Body of pancreas (tissue), 4 donors: Measurements from ENCODE around the gene DUSP3. TPM values are rescaled to one million over a fixed set of nuclear protein-coding genes. Genes with fewer than 3 reads are reported as not detected.
A peak's percentile ranks its signal among the peaks of the same experiment; 100 is the strongest.

Experiments used
- ATAC-seq: fragments of 150-250 bp; one replicate; pipeline ENCODE4 v1.9.1; 2016
- DNase-seq, 4 donors: peaks; one replicate each; pipeline ENCODE4 v3.0.0-alpha.2; 2019
- H3K27ac ChIP-seq, 4 donors: fragments of 200-600 bp; sonication (generic); 1 replicate in 3 of 4; 2 replicates in 1 of 4; pipeline versions ENCODE4 v1.5.1 to v1.6.1; 2016 to 2019; ENCODE audit warnings: mild to moderate bottlenecking in 1 of 4, mixed read lengths in 1 of 4, moderate library complexity in 1 of 4
- H3K27me3 ChIP-seq, 2 donors: fragments of 200-600 bp; sonication (generic); one replicate each; pipeline ENCODE4 v1.6.0; 2016; ENCODE audit warnings: mild to moderate bottlenecking in 1 of 2
- H3K36me3 ChIP-seq, 2 donors: fragments of 200-600 bp; sonication (generic); replicated peaks in 1 of 2; 2 replicates each; pipeline ENCODE4 v1.5.1; 2016; ENCODE audit warnings: low read depth in 2 of 2; ENCODE audit not compliant: insufficient read depth in 1 of 2
- H3K4me1 ChIP-seq: fragments of 200-600 bp; sonication (generic); one replicate; pipeline ENCODE4 v1.6.0; 2016
- H3K4me3 ChIP-seq, 2 donors: fragments of 200-600 bp; sonication (generic); 1 replicate in 1 of 2; 2 replicates in 1 of 2; pipeline ENCODE4 v1.5.1; 2016 to 2019
- H3K9me3 ChIP-seq, 3 donors: fragments of 200-600 bp; sonication (generic); 1 replicate in 2 of 3; 2 replicates in 1 of 3; pipeline ENCODE4 v1.5.1; 2016
- CTCF ChIP-seq, 7 experiments: fragments of 450-650 bp in 4 of 7; fragments of 200-600 bp in 3 of 7; sonication (generic) in 3 of 7; IDR thresholded peaks; one replicate each; pipeline ENCODE4 v1.5.1; 2016 to 2019; ENCODE audit warnings: antibody characterized with exemption in 7 of 7
- POLR2A ChIP-seq, 3 donors: fragments of 450-650 bp; IDR thresholded peaks; one replicate each; pipeline ENCODE4 v1.6.1; 2016; ENCODE audit warnings: antibody characterized with exemption in 3 of 3, mild to moderate bottlenecking in 2 of 3
- WGBS, 2 donors: methylation state at CpG; one replicate each; pipeline ENCODE4 v1.1.5; 2017; 5-methylcytosine and 5-hydroxymethylcytosine counted together
- intact Hi-C: fragments of 100-400 bp; cut with DNase I; formaldehyde crosslinking; loops from one replicate; pipeline ENCODE4 v1.15.1; 2023
- total RNA-seq, 2 donors: library from RNA; depleted of rRNA; stranded (reverse); fragments of >200 nt; gene quantifications; one replicate each; pipeline ENCODE4 v1.1.0, GENCODE V29; 2016

DUSP3 gene
- total RNA-seq, 2 donors from 2014 or later, result 32.2 to 54.1 TPM

DNA sequence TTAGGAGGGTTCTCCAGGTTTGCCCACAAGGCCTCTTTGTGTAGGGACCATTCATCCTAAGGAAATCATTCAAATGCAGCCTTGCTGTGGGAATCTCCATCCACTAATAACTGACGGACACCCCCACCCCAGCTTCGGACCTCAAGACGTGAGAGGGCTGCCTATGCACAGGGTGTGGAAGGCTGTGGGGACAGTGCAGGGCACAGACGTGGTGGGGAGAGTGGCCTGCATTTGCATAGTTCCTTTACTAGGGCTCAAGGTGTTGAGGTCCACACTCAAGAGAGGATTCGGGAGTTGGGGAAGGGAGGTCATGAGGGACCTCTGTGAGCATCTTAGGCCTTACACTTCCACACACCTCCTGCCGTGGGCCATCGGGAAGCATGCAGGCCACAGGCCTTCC lies 9.8 kb downstream of the DUSP3 start:
- Histone ChIP-seq H3K9me3 (no peaks in the 10 kb centered on the region), H3K4me1 (peaks cover 19% of the 10 kb centered on the region), H3K36me3 (peaks cover 0 to 18% of the 10 kb centered on the region in 2 donors), H3K27me3 (no peaks in the 10 kb centered on the region), H3K27ac (peak overlapping the region in 1 of 4 donors; percentile 17), H3K4me3 (no peak overlapping the region)
- intact Hi-C loops, result no loop called here
- TF ChIP-seq CTCF (IDR thresholded peaks at IDR 0.05), result no peak
- no peak for TF ChIP-seq POLR2A (IDR thresholded peaks at IDR 0.05)
- ATAC-seq (no peak), DNase-seq (no peak)
- 91 to 92% methylated on average over 7 of the region's 7 CpGs for WGBS, 2 donors

DNA sequence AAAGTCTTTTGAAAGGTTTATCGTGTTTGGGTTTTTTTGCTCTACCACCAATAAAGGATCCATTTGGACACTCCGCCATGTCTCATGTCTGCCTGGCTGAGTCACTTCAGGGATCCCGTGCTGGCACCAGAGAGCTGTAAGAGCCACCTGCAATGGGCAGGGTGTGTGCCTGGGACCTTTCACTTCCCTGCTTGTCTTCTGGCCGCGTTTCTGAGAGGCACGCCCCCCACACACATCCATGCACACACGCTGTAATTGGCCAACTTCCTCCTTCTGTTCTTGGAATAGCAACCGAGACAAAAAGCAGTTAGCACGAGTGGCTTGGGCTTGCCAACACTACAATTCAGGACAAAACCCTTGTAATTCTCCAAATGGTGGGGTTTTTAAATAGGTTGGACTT lies 10.4 kb downstream of the DUSP3 start:
- TF ChIP-seq CTCF (IDR thresholded peaks at IDR 0.05) (no peak), POLR2A (IDR thresholded peaks at IDR 0.05) (no peak)
- intact Hi-C loops, result no loop called here
- H3K4me3 ChIP-seq, result no peak overlapping the region
- H3K36me3 ChIP-seq, result peaks cover 0 to 16% of the 10 kb centered on the region in 2 donors
- WGBS, 2 donors, result 60 to 75% methylated on average over 9 of the region's 9 CpGs
- ATAC-seq, result no peak
- no peaks in the 10 kb centered on the region for H3K9me3 ChIP-seq
- peaks cover 15% of the 10 kb centered on the region for H3K4me1 ChIP-seq
- H3K27ac ChIP-seq, result no peak overlapping the region
- DNase-seq, result peak in 1 of 4 donors; percentile 72
- no peaks in the 10 kb centered on the region for H3K27me3 ChIP-seq

DNA sequence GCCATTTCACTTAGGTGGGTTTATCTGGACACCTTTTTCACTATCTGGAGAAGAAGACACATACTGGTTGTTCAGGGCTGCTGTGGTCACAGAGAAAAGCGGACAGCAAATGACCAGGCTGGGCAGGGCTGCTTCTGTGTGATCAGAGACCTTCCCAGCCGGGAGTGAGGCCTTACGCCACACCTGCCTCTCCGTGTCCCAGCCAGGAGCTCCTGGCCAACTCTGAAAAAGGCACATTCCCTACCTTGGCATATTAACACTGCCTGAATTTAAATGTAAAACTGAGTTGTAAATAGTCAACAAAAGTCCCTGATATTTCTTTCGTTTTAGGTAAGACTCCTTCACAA lies 11.1 kb downstream of the DUSP3 start:
- Histone ChIP-seq H3K4me3 (no peak overlapping the region), H3K4me1 (peaks cover 8% of the 10 kb centered on the region), H3K27me3 (no peaks in the 10 kb centered on the region), H3K9me3 (no peaks in the 10 kb centered on the region), H3K27ac (no peak overlapping the region), H3K36me3 (peaks cover 0 to 12% of the 10 kb centered on the region in 2 donors)
- 59 to 60% methylated on average over 5 of the region's 5 CpGs for WGBS, 2 donors
- intact Hi-C loops, result no loop called here
- no peak for ATAC-seq
- TF ChIP-seq CTCF (IDR thresholded peaks at IDR 0.05) (no peak), POLR2A (IDR thresholded peaks at IDR 0.05) (no peak)
- no peak for DNase-seq

DNA sequence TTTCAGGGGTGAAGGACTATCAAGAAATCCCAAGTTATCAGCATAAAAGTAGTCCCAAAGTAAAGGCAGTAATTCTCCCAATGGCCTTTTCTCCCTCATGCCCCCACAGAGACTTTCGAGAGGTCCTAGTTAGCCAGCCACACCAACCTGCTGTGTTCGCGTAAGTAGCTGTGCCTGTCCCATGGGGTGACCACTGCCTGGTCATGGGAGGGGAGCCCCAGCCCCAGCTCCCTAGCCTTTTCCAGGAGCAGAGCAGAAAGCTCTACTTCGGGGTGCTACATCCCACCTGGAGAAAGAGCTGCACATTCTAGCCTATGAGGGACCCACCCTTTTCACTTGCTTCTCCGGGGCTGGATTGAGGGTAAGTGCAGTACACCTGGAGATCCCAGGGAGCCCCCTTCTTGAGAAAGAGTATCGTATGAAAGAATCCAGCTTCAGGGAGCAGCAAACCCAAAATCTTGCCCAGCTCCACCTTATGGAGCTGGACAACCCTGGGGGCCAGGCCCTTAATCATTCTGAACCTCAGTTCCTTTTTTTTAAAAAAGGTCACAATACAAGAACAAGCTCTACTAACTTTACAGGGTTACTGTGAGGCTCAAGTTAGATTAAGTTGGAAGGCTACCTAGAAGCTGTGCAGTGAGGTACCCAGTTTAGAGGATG lies 11.6 kb downstream of the DUSP3 start:
- no peak for TF ChIP-seq CTCF (IDR thresholded peaks at IDR 0.05)
- no peak for TF ChIP-seq POLR2A (IDR thresholded peaks at IDR 0.05)
- H3K9me3 ChIP-seq, result no peaks in the 10 kb centered on the region
- H3K27ac ChIP-seq, result no peak overlapping the region
- peaks cover 0 to 9% of the 10 kb centered on the region in 2 donors for H3K36me3 ChIP-seq
- no peaks in the 10 kb centered on the region for H3K27me3 ChIP-seq
- H3K4me3 ChIP-seq, result no peak overlapping the region
- ATAC-seq, result no peak
- DNase-seq, result no peak
- WGBS, 2 donors, result 73 to 75% methylated on average over 6 of the region's 6 CpGs
- intact Hi-C loops, result no loop called here
- peaks cover 3% of the 10 kb centered on the region for H3K4me1 ChIP-seq

DNA sequence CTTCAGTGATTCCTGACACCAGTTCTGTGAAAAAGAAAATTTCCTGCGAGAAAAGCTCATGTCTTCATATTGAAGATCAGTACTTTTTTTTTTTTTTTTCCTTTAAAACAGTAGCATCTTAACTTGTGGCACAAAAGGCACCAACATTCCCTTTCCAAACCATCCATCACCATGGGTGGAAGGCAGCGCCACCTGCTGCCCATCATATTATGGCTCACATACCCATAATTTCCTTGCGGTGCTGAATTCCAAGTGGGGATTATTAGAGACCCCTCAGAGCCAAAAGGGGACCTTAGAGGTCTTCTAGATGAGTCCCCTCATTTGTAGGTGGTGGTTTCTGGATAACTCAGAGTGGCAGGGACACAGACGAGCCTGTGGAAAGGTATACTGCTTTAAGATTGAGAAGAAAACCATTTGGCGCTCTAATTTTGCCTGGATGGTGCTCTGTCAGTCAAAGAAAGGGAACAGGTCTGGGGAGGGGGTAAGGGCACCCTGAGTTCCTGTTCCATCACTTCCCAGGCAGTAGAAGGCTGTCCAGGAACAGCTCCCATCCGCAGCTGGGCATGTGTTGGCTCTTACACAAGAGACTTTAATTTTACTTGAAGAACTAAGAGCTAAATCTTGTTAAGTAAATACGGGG lies 12.2 kb downstream of the DUSP3 start:
- H3K27me3 ChIP-seq, result no peaks in the 10 kb centered on the region
- ATAC-seq (no peak), DNase-seq (peak; percentile 55 to 75 (median 65))
- intact Hi-C loops, result no loop called here
- no peak overlapping the region for H3K4me3 ChIP-seq
- 46 to 49% methylated on average over 7 of the region's 7 CpGs for WGBS, 2 donors
- no peaks in the 10 kb centered on the region for H3K4me1 ChIP-seq
- no peak overlapping the region for H3K27ac ChIP-seq
- no peaks in the 10 kb centered on the region for H3K9me3 ChIP-seq
- TF ChIP-seq POLR2A (IDR thresholded peaks at IDR 0.05), result no peak
- TF ChIP-seq CTCF (IDR thresholded peaks at IDR 0.05), result peak; percentile 60 to 88 (median 68)
- H3K36me3 ChIP-seq, result peaks cover 0 to 9% of the 10 kb centered on the region in 2 donors
